Measurements from ENCODE around the gene PSMB3.

Gene PSMB3

GRCh38 chr17:38752308-38753070 is at the start of gene PSMB3:
TSS of gene PSMB3 (plus strand) at chr17:38752741. CDS start at chr17:38752827, 86 bp downstream.
- peak; percentile 96 for DNase-seq

GRCh38 chr17:38702916-38703741 is 49.4 kb upstream of the PSMB3 start:
- DNase-seq: peak; percentile 26

- DNase-seq: peak; percentile 82
Observed at GRCh38 chr17:38703742-38704605, 48.6 kb upstream of the PSMB3 start.

GRCh38 chr17:38704606-38705522 is 47.7 kb upstream of the PSMB3 start, which contains the start of gene MLLT6:
TSS of gene MLLT6 (plus strand) at chr17:38705273. CDS start at chr17:38705633, 360 bp downstream.
- DNase-seq: peak; percentile 82

GRCh38 chr17:38705523-38705802 is 47.1 kb upstream of the PSMB3 start:
- no peak for DNase-seq

GRCh38 chr17:38705803-38706504 is 46.6 kb upstream of the PSMB3 start:
- peak; percentile 77 for DNase-seq

- DNase-seq: peak; percentile 28
Observed at GRCh38 chr17:38706505-38707216, 45.9 kb upstream of the PSMB3 start.

GRCh38 chr17:38707678-38708351 is 44.7 kb upstream of the PSMB3 start:
- no peak for DNase-seq

GRCh38 chr17:38709104-38709820 is 43.3 kb upstream of the PSMB3 start:
- DNase-seq: no peak

- no peak for DNase-seq
Observed at GRCh38 chr17:38709864-38710603, 42.5 kb upstream of the PSMB3 start.

- no peak for DNase-seq
Observed at GRCh38 chr17:38710604-38710962, 42.0 kb upstream of the PSMB3 start.

GRCh38 chr17:38710985-38711384 is 41.6 kb upstream of the PSMB3 start:
- no peak for DNase-seq

- DNase-seq: no peak
Observed at GRCh38 chr17:38711792-38712571, 40.6 kb upstream of the PSMB3 start.

- DNase-seq: no peak
Observed at GRCh38 chr17:38712593-38712992, 39.9 kb upstream of the PSMB3 start.

- no peak for DNase-seq
Observed at GRCh38 chr17:38713456-38714075, 39.0 kb upstream of the PSMB3 start.

GRCh38 chr17:38715216-38715943 is 37.2 kb upstream of the PSMB3 start:
- DNase-seq: no peak
